Suprapubic skin (tissue), 4 donors: ENCODE results near the gene NEK8. TPM values are rescaled to one million over a fixed set of nuclear protein-coding genes. Genes with fewer than 3 reads are reported as not detected.

Source experiments
- DNase-seq, 2 donors: peaks; one replicate each; pipeline ENCODE4 v3.0.0-alpha.2; 2019; ENCODE audit warnings: low spot score in 2 of 2
- H3K27ac ChIP-seq: fragments of 200-600 bp; sonication (generic); one replicate; pipeline ENCODE4 v1.5.1; 2019
- H3K27me3 ChIP-seq: fragments of 200-600 bp; sonication (generic); one replicate; pipeline ENCODE4 v1.5.1; 2019
- H3K36me3 ChIP-seq: fragments of 200-600 bp; sonication (generic); one replicate; pipeline ENCODE4 v1.5.1; 2019
- H3K4me1 ChIP-seq: fragments of 200-600 bp; sonication (generic); one replicate; pipeline ENCODE4 v1.5.1; 2019
- H3K4me3 ChIP-seq: fragments of 200-600 bp; sonication (generic); one replicate; pipeline ENCODE4 v1.5.1; 2019; ENCODE audit warnings: mild to moderate bottlenecking
- H3K9me3 ChIP-seq: fragments of 200-600 bp; sonication (generic); one replicate; pipeline ENCODE4 v1.5.1; 2019
- CTCF ChIP-seq, 2 donors: fragments of 200-600 bp in 1 of 2; fragments of 450-650 bp in 1 of 2; sonication (generic) in 1 of 2; IDR thresholded peaks; one replicate each; pipeline ENCODE4 v1.5.1; 2016 to 2019; ENCODE audit warnings: antibody characterized with exemption in 2 of 2, mild to moderate bottlenecking in 1 of 2, moderate library complexity in 1 of 2
- EP300 ChIP-seq: sonication (generic); formaldehyde crosslinking; IDR thresholded peaks from one replicate; pipeline ENCODE4 v1.6.1; 2017; ENCODE audit warnings: antibody characterized with exemption
- POLR2A ChIP-seq, 2 donors: fragments of 450-650 bp; IDR thresholded peaks; one replicate each; pipeline ENCODE4 v1.6.1; 2017; ENCODE audit warnings: antibody characterized with exemption in 2 of 2, mild to moderate bottlenecking in 2 of 2, moderate library complexity in 2 of 2
- POLR2AphosphoS5 ChIP-seq, 3 donors: sonication (generic); formaldehyde crosslinking; IDR thresholded peaks; one replicate each; pipeline ENCODE4 v1.6.1; 2017; ENCODE audit warnings: antibody characterized with exemption in 3 of 3
- WGBS: methylation state at CpG from one replicate; pipeline ENCODE4 v1.1.5; 2018; 5-methylcytosine and 5-hydroxymethylcytosine counted together
- total RNA-seq, 4 donors: library from RNA; depleted of rRNA; stranded (reverse); fragments of >200 nt; gene quantifications; one replicate each; pipeline ENCODE4 v1.1.0, GENCODE V29; 2016

The NEK8 gene
- total RNA-seq, 4 donors from 2014 or later = 1.9 to 8.1 (median 6.0) TPM

GRCh38 chr17:28724500-28725165 is 4.0 kb upstream of the NEK8 start:
- no peak for DNase-seq

GRCh38 chr17:28725166-28725659 is 3.4 kb upstream of the NEK8 start:
- Histone ChIP-seq H3K4me1 (peaks cover 87% of the 10 kb centered on the region), H3K4me3 (peak overlapping the region; percentile 89), H3K9me3 (no peaks in the 10 kb centered on the region), H3K27ac (peak overlapping the region; percentile 99), H3K27me3 (no peaks in the 10 kb centered on the region), H3K36me3 (peaks cover 35% of the 10 kb centered on the region)
- TF ChIP-seq EP300 (no peak), POLR2AphosphoS5 (IDR thresholded peaks at IDR 0.05) (no peak), POLR2A (IDR thresholded peaks at IDR 0.05) (no peak), CTCF (IDR thresholded peaks at IDR 0.05) (no peak)
- DNase-seq = no peak
- WGBS = 38% methylated on average over 16 of the region's 20 CpGs

More at GRCh38 chr17:28724500-28725165, 4.0 kb upstream of the NEK8 start:
- no peaks in the 10 kb centered on the region for H3K27me3 ChIP-seq
- peaks cover 35% of the 10 kb centered on the region for H3K36me3 ChIP-seq
- peaks cover 83% of the 10 kb centered on the region for H3K4me1 ChIP-seq
- H3K4me3 ChIP-seq = peak overlapping the region; percentile 89
- TF ChIP-seq POLR2A (IDR thresholded peaks at IDR 0.05) (no peak), EP300 (no peak), CTCF (IDR thresholded peaks at IDR 0.05) (no peak), POLR2AphosphoS5 (IDR thresholded peaks at IDR 0.05) (no peak)
- H3K27ac ChIP-seq = peak overlapping the region; percentile 99
- 70% methylated on average over 10 of the region's 10 CpGs for WGBS
- no peaks in the 10 kb centered on the region for H3K9me3 ChIP-seq

- no peaks in the 10 kb centered on the region for H3K9me3 ChIP-seq
- no peaks in the 10 kb centered on the region for H3K27me3 ChIP-seq
- H3K27ac ChIP-seq = peak overlapping the region; percentile 99
- WGBS = no CpG with 5 or more reads among the region's 45 CpGs
- peak in 1 of 2 donors; percentile 82 for DNase-seq
- H3K36me3 ChIP-seq = peaks cover 35% of the 10 kb centered on the region
- TF ChIP-seq CTCF (IDR thresholded peaks at IDR 0.05) (no peak), POLR2AphosphoS5 (IDR thresholded peaks at IDR 0.05) (peak in 1 of 3 donors; percentile 69), POLR2A (IDR thresholded peaks at IDR 0.05) (peak in 1 of 2 donors; percentile 16)
- H3K4me1 ChIP-seq = peaks cover 83% of the 10 kb centered on the region
- peak overlapping the region; percentile 89 for H3K4me3 ChIP-seq
These were observed 2.8 kb upstream of the NEK8 start for GRCh38 chr17:28725660-28726225.

GRCh38 chr17:28726226-28726626 is 2.4 kb upstream of the NEK8 start, which contains the start of gene TLCD1:
TLCD1 (minus strand) TSS chr17:28726233; CDS start chr17:28726097, 136 bp downstream.
- peaks cover 35% of the 10 kb centered on the region for H3K36me3 ChIP-seq
- H3K9me3 ChIP-seq = no peaks in the 10 kb centered on the region
- H3K27me3 ChIP-seq = no peaks in the 10 kb centered on the region
- TF ChIP-seq POLR2A (IDR thresholded peaks at IDR 0.05) (no peak), POLR2AphosphoS5 (IDR thresholded peaks at IDR 0.05) (no peak)
- peak within 1 kb of the TSS; percentile 89 for H3K4me3 ChIP-seq
- peak within 1 kb of the TSS; percentile 99 for H3K27ac ChIP-seq
- H3K4me1 ChIP-seq = peaks cover 78% of the 10 kb centered on the region
- peak in 1 of 2 donors; percentile 88 for DNase-seq
- no CpG with 5 or more reads among the region's 49 CpGs for WGBS

- peak; percentile 96 for DNase-seq
- peaks cover 71% of the 10 kb centered on the region for H3K4me1 ChIP-seq
These were observed 1.7 kb upstream of the NEK8 start for GRCh38 chr17:28726627-28727491.

More at GRCh38 chr17:28726627-28727491, 1.7 kb upstream of the NEK8 start:
- peak overlapping the region; percentile 99 for H3K27ac ChIP-seq
- TF ChIP-seq CTCF (IDR thresholded peaks at IDR 0.05) (peak; percentile 99), EP300 (no peak), POLR2A (IDR thresholded peaks at IDR 0.05) (peak in 1 of 2 donors; percentile 33), POLR2AphosphoS5 (IDR thresholded peaks at IDR 0.05) (peak in 2 of 3 donors; percentile 76 to 82)
- no peaks in the 10 kb centered on the region for H3K9me3 ChIP-seq
- H3K36me3 ChIP-seq = peaks cover 29% of the 10 kb centered on the region
- H3K4me3 ChIP-seq = peak overlapping the region; percentile 89
- WGBS = under 1% methylated on average over 22 of the region's 57 CpGs
- no peaks in the 10 kb centered on the region for H3K27me3 ChIP-seq
